Measurements from ENCODE around the gene TPMT. TPM values are rescaled to one million over a fixed set of nuclear protein-coding genes. Genes with fewer than 3 reads are reported as not detected.

The TPMT gene
- total RNA-seq, 1 donor from 2014 or later = 10.5 TPM

DNA sequence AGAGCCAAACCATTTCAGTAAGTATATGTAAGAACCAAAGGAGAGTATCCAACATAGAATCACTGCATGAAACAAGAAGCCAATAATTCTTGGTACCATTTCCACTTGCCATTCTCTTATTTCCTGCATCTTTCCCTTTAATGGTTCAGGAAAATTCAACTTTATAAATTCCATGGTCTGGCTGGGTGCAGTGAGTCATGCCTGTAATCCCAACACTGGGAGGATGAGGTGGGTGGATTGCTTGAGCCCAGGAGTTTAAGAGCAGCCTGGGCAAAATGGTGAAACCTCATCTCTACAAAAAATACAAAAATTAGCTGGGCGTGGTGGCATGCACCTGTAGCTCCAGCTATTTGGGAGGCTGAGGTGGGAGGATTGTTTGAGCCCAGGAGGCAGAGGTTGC is 53.6 kb downstream of the TPMT start:
- peak; percentile 54 for DNase-seq (ENCODE audit: low read depth)
- no peaks in the 10 kb centered on the region for H3K36me3 Mint-ChIP-seq (ENCODE audit: low read depth, unreplicated experiment)

DNA sequence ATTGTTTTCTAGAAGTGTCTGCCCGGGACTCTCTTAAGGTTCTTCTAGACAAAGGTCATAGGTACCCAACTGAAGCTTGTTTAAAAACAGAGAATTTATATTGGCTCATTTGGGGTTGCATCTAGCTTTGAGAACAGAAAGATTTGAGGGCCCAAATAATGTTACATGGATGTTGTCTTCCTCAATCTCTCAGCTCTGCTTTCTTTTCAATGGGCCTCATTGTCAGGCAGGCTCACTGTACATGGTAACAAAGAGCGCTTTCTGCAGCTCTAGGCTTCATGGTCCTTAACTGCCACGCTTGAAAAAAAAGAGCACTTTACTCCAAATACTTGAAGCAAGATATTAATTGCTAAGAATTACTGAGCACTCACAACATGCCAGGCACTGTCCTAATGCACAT is 54.6 kb downstream of the TPMT start:
- DNase-seq (ENCODE audit: low read depth) (no peak), FAIRE-seq (no peak)
- Mint-ChIP-seq H3K9me3 (ENCODE audit: unreplicated experiment) (no peaks in the 10 kb centered on the region), H3K27me3 (ENCODE audit: low read depth, unreplicated experiment) (no peaks in the 10 kb centered on the region), H3K4me3 (ENCODE audit: unreplicated experiment) (no peak overlapping the region), H3K27ac (ENCODE audit: unreplicated experiment) (no peak overlapping the region), H3K4me1 (ENCODE audit: low read depth, unreplicated experiment) (peaks cover 12% of the 10 kb centered on the region), H3K36me3 (ENCODE audit: low read depth, unreplicated experiment) (no peaks in the 10 kb centered on the region)
- H3K9ac ChIP-seq (ENCODE audit: low read length) = no peak overlapping the region
- H3K36me3 ChIP-seq (ENCODE audit: insufficient read depth, low read length) = no peaks in the 10 kb centered on the region
- H3K27me3 ChIP-seq (ENCODE audit: insufficient read depth, low read length) = no peaks in the 10 kb centered on the region
- no peaks in the 10 kb centered on the region for H4K20me1 ChIP-seq (ENCODE audit: insufficient read depth, low read length)
- no peak overlapping the region for H3K4me3 ChIP-seq (ENCODE audit: insufficient read depth, low read depth, low read length)
- no peak overlapping the region for H3K27ac ChIP-seq (ENCODE audit: low read depth, low read length)
- no peaks in the 10 kb centered on the region for H3K9me3 ChIP-seq (ENCODE audit: insufficient read depth, low read depth, low read length)
- H3K4me1 ChIP-seq (ENCODE audit: insufficient read depth, low read length) = no peaks in the 10 kb centered on the region
- TF ChIP-seq CTCF (IDR thresholded peaks at IDR 0.05; ENCODE audit: insufficient read depth, low read depth, low read length) (no peak), EZH2 (IDR thresholded peaks at IDR 0.05; ENCODE audit: insufficient read depth, low read length) (no peak)
- H2AFZ ChIP-seq (ENCODE audit: low read depth, low read length) = no peak overlapping the region
- H3K79me2 ChIP-seq (ENCODE audit: insufficient read depth, low read length) = no peaks in the 10 kb centered on the region
- no peak overlapping the region for H3K4me2 ChIP-seq (ENCODE audit: low read length)

More for the DNA sequence above, 53.6 kb downstream of the TPMT start:
- Histone ChIP-seq H3K4me3 (ENCODE audit: insufficient read depth, low read depth, low read length) (no peak overlapping the region), H3K79me2 (ENCODE audit: insufficient read depth, low read length) (no peaks in the 10 kb centered on the region), H3K4me1 (ENCODE audit: insufficient read depth, low read length) (no peaks in the 10 kb centered on the region), H3K4me2 (ENCODE audit: low read length) (no peak overlapping the region), H3K9me3 (ENCODE audit: insufficient read depth, low read depth, low read length) (no peaks in the 10 kb centered on the region), H3K27ac (ENCODE audit: low read depth, low read length) (no peak overlapping the region), H3K27me3 (ENCODE audit: insufficient read depth, low read length) (no peaks in the 10 kb centered on the region), H3K36me3 (ENCODE audit: insufficient read depth, low read length) (no peaks in the 10 kb centered on the region), H3K9ac (ENCODE audit: low read length) (no peak overlapping the region), H2AFZ (ENCODE audit: low read depth, low read length) (no peak overlapping the region), H4K20me1 (ENCODE audit: insufficient read depth, low read length) (no peaks in the 10 kb centered on the region)
- TF ChIP-seq EZH2 (IDR thresholded peaks at IDR 0.05; ENCODE audit: insufficient read depth, low read length) (no peak), CTCF (IDR thresholded peaks at IDR 0.05; ENCODE audit: insufficient read depth, low read depth, low read length) (no peak)
- Mint-ChIP-seq H3K27ac (ENCODE audit: unreplicated experiment) (no peak overlapping the region), H3K27me3 (ENCODE audit: low read depth, unreplicated experiment) (no peaks in the 10 kb centered on the region), H3K4me3 (ENCODE audit: unreplicated experiment) (no peak overlapping the region), H3K4me1 (ENCODE audit: low read depth, unreplicated experiment) (peaks cover 12% of the 10 kb centered on the region), H3K9me3 (ENCODE audit: unreplicated experiment) (no peaks in the 10 kb centered on the region)
- FAIRE-seq = no peak

DNA sequence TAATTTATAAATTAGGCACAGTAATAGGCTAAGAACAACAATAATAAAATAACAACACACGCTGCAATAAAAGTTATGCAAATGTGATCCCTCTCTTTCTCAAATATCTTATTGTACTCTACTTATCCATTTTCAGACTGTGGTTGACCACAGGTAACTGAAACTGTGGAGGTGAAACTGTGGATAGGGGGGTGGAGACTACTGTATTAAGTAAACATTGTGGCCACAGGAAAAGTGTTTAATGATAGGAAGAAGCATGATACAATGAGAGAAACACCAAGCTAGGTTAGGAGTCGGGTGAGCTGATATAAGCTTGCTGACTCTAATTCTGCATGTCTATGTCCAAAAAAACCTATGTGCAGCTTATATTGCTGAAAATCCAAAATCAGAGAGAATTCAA is 55.4 kb downstream of the TPMT start:
- Histone ChIP-seq H3K4me1 (ENCODE audit: insufficient read depth, low read length) (no peaks in the 10 kb centered on the region), H3K27ac (ENCODE audit: low read depth, low read length) (no peak overlapping the region), H3K27me3 (ENCODE audit: insufficient read depth, low read length) (no peaks in the 10 kb centered on the region), H3K4me2 (ENCODE audit: low read length) (no peak overlapping the region), H3K4me3 (ENCODE audit: insufficient read depth, low read depth, low read length) (no peak overlapping the region), H4K20me1 (ENCODE audit: insufficient read depth, low read length) (no peaks in the 10 kb centered on the region), H2AFZ (ENCODE audit: low read depth, low read length) (no peak overlapping the region), H3K9me3 (ENCODE audit: insufficient read depth, low read depth, low read length) (no peaks in the 10 kb centered on the region), H3K36me3 (ENCODE audit: insufficient read depth, low read length) (no peaks in the 10 kb centered on the region), H3K9ac (ENCODE audit: low read length) (no peak overlapping the region), H3K79me2 (ENCODE audit: insufficient read depth, low read length) (no peaks in the 10 kb centered on the region)
- no peak overlapping the region for H3K27ac Mint-ChIP-seq (ENCODE audit: unreplicated experiment)
- no peaks in the 10 kb centered on the region for H3K9me3 Mint-ChIP-seq (ENCODE audit: unreplicated experiment)
- FAIRE-seq (no peak), DNase-seq (ENCODE audit: low read depth) (peak; percentile 32)
- no peak for TF ChIP-seq EZH2 (IDR thresholded peaks at IDR 0.05; ENCODE audit: insufficient read depth, low read length)
- TF ChIP-seq CTCF (IDR thresholded peaks at IDR 0.05; ENCODE audit: insufficient read depth, low read depth, low read length) = no peak
- H3K4me3 Mint-ChIP-seq (ENCODE audit: unreplicated experiment) = no peak overlapping the region
- H3K27me3 Mint-ChIP-seq (ENCODE audit: low read depth, unreplicated experiment) = no peaks in the 10 kb centered on the region
- H3K4me1 Mint-ChIP-seq (ENCODE audit: low read depth, unreplicated experiment) = peaks cover 12% of the 10 kb centered on the region
- H3K36me3 Mint-ChIP-seq (ENCODE audit: low read depth, unreplicated experiment) = no peaks in the 10 kb centered on the region
